Activated naive CD4-positive, alpha-beta T cell treated with anti-CD3 and anti-CD28 coated beads, Interleukin-2, amount 10 ng/mL, durations not matched to agents 7 days and 5 days (primary cell): ENCODE data around the gene CACNG3.

Experiments
- CTCF ChIA-PET: fragments of 350-600 bp; sonication (Branson Sonifier 250); formaldehyde crosslinking; loops from one replicate; lab custom pipeline; 2021; ENCODE audit warnings: antibody characterized with exemption; lab: Charles Lee
- DNase-seq: peaks from one replicate; pipeline ENCODE4 v3.0.0-alpha.2; 2020
- H3K27ac Mint-ChIP-seq: one replicate; pipeline ENCODE4 v1.8.0; 2021; ENCODE audit warnings: mild to moderate bottlenecking, moderate library complexity, mixed read lengths
- H3K27me3 Mint-ChIP-seq: one replicate; pipeline ENCODE4 v1.8.0; 2021; ENCODE audit warnings: mild to moderate bottlenecking, mixed read lengths
- H3K36me3 Mint-ChIP-seq: one replicate; pipeline ENCODE4 v1.8.0; 2021; ENCODE audit warnings: mixed read lengths
- H3K4me1 Mint-ChIP-seq: one replicate; pipeline ENCODE4 v1.8.0; 2021; ENCODE audit warnings: mixed read lengths
- H3K4me3 Mint-ChIP-seq: one replicate; pipeline ENCODE4 v1.8.0; 2021; ENCODE audit warnings: mild to moderate bottlenecking, moderate library complexity, mixed read lengths
- H3K9me3 Mint-ChIP-seq: one replicate; pipeline ENCODE4 v1.8.0; 2021; ENCODE audit warnings: mixed read lengths

Gene CACNG3

GRCh38 chr16:24253192-24253591, 2.9 kb upstream of the CACNG3 start:
- H3K27ac Mint-ChIP-seq: no peak overlapping the region
- peaks cover 2% of the 10 kb centered on the region for H3K4me1 Mint-ChIP-seq
- peaks cover 31% of the 10 kb centered on the region for H3K27me3 Mint-ChIP-seq
- no peaks in the 10 kb centered on the region for H3K36me3 Mint-ChIP-seq
- DNase-seq: peak; percentile 40
- H3K4me3 Mint-ChIP-seq: no peak overlapping the region
- CTCF ChIA-PET: interaction anchor here (0.7 to 3.5 kb wide), 27 partner anchors 9 to 517 kb away, joined by 3 to 40 read pairs (median 4); no protein-coding TSS in a partner anchor
- H3K9me3 Mint-ChIP-seq: no peaks in the 10 kb centered on the region

GRCh38 chr16:24257958-24258357, 1.8 kb downstream of the CACNG3 start:
- H3K27ac Mint-ChIP-seq: no peak overlapping the region
- H3K27me3 Mint-ChIP-seq: peaks cover 33% of the 10 kb centered on the region
- DNase-seq: no peak
- no peaks in the 10 kb centered on the region for H3K9me3 Mint-ChIP-seq
- CTCF ChIA-PET: no interaction called here
- H3K36me3 Mint-ChIP-seq: no peaks in the 10 kb centered on the region
- no peak overlapping the region for H3K4me3 Mint-ChIP-seq
- no peaks in the 10 kb centered on the region for H3K4me1 Mint-ChIP-seq

DNA sequence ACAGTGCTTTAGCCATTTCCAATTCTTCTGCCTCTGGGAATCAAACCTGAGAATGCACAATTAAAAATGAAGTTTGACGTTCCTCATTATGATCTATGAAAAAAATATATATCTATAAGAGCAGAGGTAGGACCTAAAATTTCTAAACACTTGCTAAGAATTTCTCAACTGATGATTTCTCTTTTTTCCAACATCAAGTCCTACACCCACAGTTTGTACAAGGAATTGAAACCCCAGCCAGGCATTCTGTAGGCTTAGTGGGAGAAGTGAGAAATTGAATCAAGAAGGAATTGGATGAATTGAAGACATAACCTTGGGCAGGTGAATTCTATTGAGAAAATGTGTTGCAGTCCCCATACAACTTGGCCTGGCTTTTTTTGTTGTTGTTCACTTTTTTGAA, 2.7 kb downstream of the CACNG3 start:
- no peak for DNase-seq
- Mint-ChIP-seq H3K9me3 (no peaks in the 10 kb centered on the region), H3K36me3 (no peaks in the 10 kb centered on the region), H3K27me3 (peaks cover 26% of the 10 kb centered on the region), H3K4me1 (no peaks in the 10 kb centered on the region), H3K4me3 (no peak overlapping the region), H3K27ac (no peak overlapping the region)
- CTCF ChIA-PET: interaction anchor here (0.7 kb wide), 1 partner anchor 512 kb away, joined by 3 read pairs; no protein-coding TSS in a partner anchor

GRCh38 chr16:24262816-24263215, 6.7 kb downstream of the CACNG3 start:
- DNase-seq: no peak
- H3K4me1 Mint-ChIP-seq: no peaks in the 10 kb centered on the region
- peaks cover 23% of the 10 kb centered on the region for H3K27me3 Mint-ChIP-seq
- H3K36me3 Mint-ChIP-seq: no peaks in the 10 kb centered on the region
- CTCF ChIA-PET: interaction anchor here (1.8 kb wide), 1 partner anchor 10 kb away, joined by 4 read pairs; no protein-coding TSS in a partner anchor
- H3K27ac Mint-ChIP-seq: no peak overlapping the region
- H3K9me3 Mint-ChIP-seq: no peaks in the 10 kb centered on the region
- H3K4me3 Mint-ChIP-seq: no peak overlapping the region

DNA sequence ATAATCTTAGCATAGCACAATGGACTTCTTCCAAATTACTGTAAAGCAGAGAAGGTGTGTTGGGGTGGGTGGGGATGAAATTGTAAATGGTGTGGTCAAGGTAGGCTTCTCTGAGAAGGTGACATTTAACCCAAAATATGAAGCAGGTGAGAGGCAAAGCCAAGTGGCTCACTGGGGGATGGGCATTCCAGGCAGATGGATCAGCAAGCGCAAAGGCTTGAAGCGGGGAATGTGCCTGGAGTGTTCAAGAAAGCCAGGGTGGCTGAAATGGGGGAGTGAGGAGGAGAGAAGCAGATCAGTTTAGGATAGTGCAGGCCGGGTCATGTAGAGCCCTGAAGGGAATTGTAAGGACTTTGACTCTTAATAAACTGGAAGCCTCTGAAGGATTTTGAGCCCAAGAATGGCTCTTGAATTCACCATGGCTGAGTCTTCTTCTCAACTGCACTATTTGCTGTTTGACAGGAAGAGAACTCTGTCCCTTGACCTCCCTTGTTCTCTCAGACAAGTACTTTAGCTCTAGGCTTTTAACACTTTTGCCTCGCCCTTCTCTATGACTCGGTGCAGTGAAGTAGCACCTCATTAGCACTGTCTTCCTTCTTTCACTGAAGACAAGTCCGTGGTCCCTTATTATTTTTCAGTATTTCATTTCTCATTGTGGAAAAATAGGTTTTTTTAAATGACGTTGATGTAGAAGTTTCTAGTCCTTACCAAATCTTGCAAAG, 14.7 kb downstream of the CACNG3 start:
- Mint-ChIP-seq H3K36me3 (no peaks in the 10 kb centered on the region), H3K9me3 (no peaks in the 10 kb centered on the region), H3K27ac (no peak overlapping the region), H3K4me3 (no peak overlapping the region), H3K4me1 (no peaks in the 10 kb centered on the region), H3K27me3 (peaks cover 17% of the 10 kb centered on the region)
- CTCF ChIA-PET: interaction anchor here (2.2 kb wide), 1 partner anchor 17 kb away, joined by 7 read pairs; no protein-coding TSS in a partner anchor
- DNase-seq: no peak

- H3K4me3 Mint-ChIP-seq: no peak overlapping the region
- no peaks in the 10 kb centered on the region for H3K36me3 Mint-ChIP-seq
- no peak overlapping the region for H3K27ac Mint-ChIP-seq
- no peaks in the 10 kb centered on the region for H3K9me3 Mint-ChIP-seq
- peaks cover 13% of the 10 kb centered on the region for H3K27me3 Mint-ChIP-seq
- CTCF ChIA-PET: no interaction called here
- DNase-seq: no peak
- no peaks in the 10 kb centered on the region for H3K4me1 Mint-ChIP-seq
These were observed 16.2 kb downstream of the CACNG3 start for GRCh38 chr16:24272379-24272778.

DNA sequence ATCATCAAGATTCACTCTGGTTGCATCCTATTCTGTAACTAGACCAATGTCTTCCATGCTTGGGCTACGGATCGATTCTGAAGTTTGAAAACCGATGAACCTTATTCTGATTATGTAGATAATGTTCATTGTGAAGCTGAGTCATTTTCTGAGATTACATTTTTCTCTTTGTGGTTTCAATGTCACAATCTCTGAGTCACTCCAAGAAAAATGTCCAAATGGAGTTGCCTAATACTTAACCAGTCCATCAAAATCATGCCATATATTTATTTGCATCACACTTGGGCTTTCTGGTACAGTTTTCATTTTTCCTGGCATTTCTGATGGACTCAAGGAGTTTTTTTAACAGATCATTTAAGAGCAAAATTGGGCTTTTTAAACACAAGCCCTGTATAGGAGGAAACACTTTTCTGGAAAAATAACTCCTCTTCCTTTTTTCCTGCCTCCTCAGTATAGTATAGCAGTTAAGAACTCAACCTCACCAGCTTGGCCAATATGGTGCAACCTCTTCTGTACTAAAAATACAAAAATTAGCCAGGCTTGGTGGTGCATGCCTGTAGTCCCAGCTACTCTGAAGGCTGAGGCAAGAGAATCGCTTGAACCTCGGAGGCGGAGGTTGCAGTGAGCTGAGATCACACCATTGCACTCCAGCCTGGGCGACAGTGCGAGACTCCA, 17.5 kb downstream of the CACNG3 start:
- no peaks in the 10 kb centered on the region for H3K36me3 Mint-ChIP-seq
- peaks cover 13% of the 10 kb centered on the region for H3K27me3 Mint-ChIP-seq
- CTCF ChIA-PET: no interaction called here
- no peaks in the 10 kb centered on the region for H3K4me1 Mint-ChIP-seq
- H3K27ac Mint-ChIP-seq: no peak overlapping the region
- no peak for DNase-seq
- no peaks in the 10 kb centered on the region for H3K9me3 Mint-ChIP-seq
- H3K4me3 Mint-ChIP-seq: no peak overlapping the region

GRCh38 chr16:24275413-24275812, 19.3 kb downstream of the CACNG3 start:
- H3K9me3 Mint-ChIP-seq: no peaks in the 10 kb centered on the region
- H3K27ac Mint-ChIP-seq: no peak overlapping the region
- H3K36me3 Mint-ChIP-seq: no peaks in the 10 kb centered on the region
- H3K4me3 Mint-ChIP-seq: no peak overlapping the region
- DNase-seq: no peak
- CTCF ChIA-PET: interaction anchor here (2.2 kb wide), 1 partner anchor 22 kb away, joined by 5 read pairs; no protein-coding TSS in a partner anchor
- no peaks in the 10 kb centered on the region for H3K4me1 Mint-ChIP-seq
- H3K27me3 Mint-ChIP-seq: peaks cover 14% of the 10 kb centered on the region

- Mint-ChIP-seq H3K9me3 (no peaks in the 10 kb centered on the region), H3K4me3 (no peak overlapping the region), H3K27me3 (peaks cover 5% of the 10 kb centered on the region), H3K27ac (no peak overlapping the region), H3K36me3 (no peaks in the 10 kb centered on the region), H3K4me1 (no peaks in the 10 kb centered on the region)
- no peak for DNase-seq
- CTCF ChIA-PET: no interaction called here
These were observed 23.9 kb downstream of the CACNG3 start for GRCh38 chr16:24279982-24280515.

DNA sequence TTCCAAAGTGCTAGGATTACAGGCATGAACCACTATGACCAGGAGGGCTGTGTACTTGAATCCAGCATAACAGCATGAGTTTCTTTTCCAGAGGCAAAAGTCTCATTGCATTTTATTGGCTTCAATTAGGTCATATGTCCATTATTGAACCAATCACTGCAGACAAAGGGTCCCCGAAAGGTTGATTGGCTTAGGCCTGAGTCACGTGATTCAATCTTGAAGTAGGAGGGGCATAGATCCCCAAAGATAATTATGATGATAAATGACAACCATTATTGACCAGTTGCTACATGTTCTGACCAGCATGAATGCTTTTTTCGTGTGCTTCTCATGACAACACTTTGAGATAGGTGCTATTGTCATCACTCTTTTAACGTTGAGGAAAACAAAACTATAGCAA, 25.3 kb downstream of the CACNG3 start:
- Mint-ChIP-seq H3K4me1 (no peaks in the 10 kb centered on the region), H3K27ac (no peak overlapping the region), H3K4me3 (no peak overlapping the region), H3K9me3 (no peaks in the 10 kb centered on the region), H3K27me3 (peaks cover 5% of the 10 kb centered on the region), H3K36me3 (no peaks in the 10 kb centered on the region)
- CTCF ChIA-PET: no interaction called here
- DNase-seq: no peak

GRCh38 chr16:24282141-24282540, 26.0 kb downstream of the CACNG3 start:
- H3K9me3 Mint-ChIP-seq: no peaks in the 10 kb centered on the region
- CTCF ChIA-PET: no interaction called here
- no peak overlapping the region for H3K4me3 Mint-ChIP-seq
- H3K27me3 Mint-ChIP-seq: peaks cover 5% of the 10 kb centered on the region
- no peaks in the 10 kb centered on the region for H3K36me3 Mint-ChIP-seq
- H3K27ac Mint-ChIP-seq: no peak overlapping the region
- no peak for DNase-seq
- H3K4me1 Mint-ChIP-seq: no peaks in the 10 kb centered on the region

GRCh38 chr16:24286741-24287405, 30.7 kb downstream of the CACNG3 start:
- Mint-ChIP-seq H3K36me3 (no peaks in the 10 kb centered on the region), H3K4me3 (no peak overlapping the region), H3K4me1 (no peaks in the 10 kb centered on the region), H3K9me3 (no peaks in the 10 kb centered on the region), H3K27ac (no peak overlapping the region), H3K27me3 (peaks cover 4% of the 10 kb centered on the region)
- DNase-seq: no peak
- CTCF ChIA-PET: no interaction called here

GRCh38 chr16:24288516-24288915, 32.4 kb downstream of the CACNG3 start:
- H3K4me3 Mint-ChIP-seq: no peak overlapping the region
- H3K4me1 Mint-ChIP-seq: no peaks in the 10 kb centered on the region
- H3K9me3 Mint-ChIP-seq: no peaks in the 10 kb centered on the region
- peaks cover 14% of the 10 kb centered on the region for H3K27me3 Mint-ChIP-seq
- H3K36me3 Mint-ChIP-seq: no peaks in the 10 kb centered on the region
- no peak for DNase-seq
- H3K27ac Mint-ChIP-seq: no peak overlapping the region
- CTCF ChIA-PET: no interaction called here

- Mint-ChIP-seq H3K4me3 (no peak overlapping the region), H3K4me1 (no peaks in the 10 kb centered on the region), H3K36me3 (no peaks in the 10 kb centered on the region), H3K9me3 (no peaks in the 10 kb centered on the region), H3K27me3 (peaks cover 20% of the 10 kb centered on the region), H3K27ac (no peak overlapping the region)
- CTCF ChIA-PET: no interaction called here
- no peak for DNase-seq
These were observed 33.1 kb downstream of the CACNG3 start for GRCh38 chr16:24289166-24289700.
